ENCODE data around the gene NBPF4. TPM values are rescaled to one million over a fixed set of nuclear protein-coding genes. Genes with fewer than 3 reads are reported as not detected.

The NBPF4 gene
- total RNA-seq, 4 donors from 2014 or later, result 0.18 TPM; not detected in 3

DNA sequence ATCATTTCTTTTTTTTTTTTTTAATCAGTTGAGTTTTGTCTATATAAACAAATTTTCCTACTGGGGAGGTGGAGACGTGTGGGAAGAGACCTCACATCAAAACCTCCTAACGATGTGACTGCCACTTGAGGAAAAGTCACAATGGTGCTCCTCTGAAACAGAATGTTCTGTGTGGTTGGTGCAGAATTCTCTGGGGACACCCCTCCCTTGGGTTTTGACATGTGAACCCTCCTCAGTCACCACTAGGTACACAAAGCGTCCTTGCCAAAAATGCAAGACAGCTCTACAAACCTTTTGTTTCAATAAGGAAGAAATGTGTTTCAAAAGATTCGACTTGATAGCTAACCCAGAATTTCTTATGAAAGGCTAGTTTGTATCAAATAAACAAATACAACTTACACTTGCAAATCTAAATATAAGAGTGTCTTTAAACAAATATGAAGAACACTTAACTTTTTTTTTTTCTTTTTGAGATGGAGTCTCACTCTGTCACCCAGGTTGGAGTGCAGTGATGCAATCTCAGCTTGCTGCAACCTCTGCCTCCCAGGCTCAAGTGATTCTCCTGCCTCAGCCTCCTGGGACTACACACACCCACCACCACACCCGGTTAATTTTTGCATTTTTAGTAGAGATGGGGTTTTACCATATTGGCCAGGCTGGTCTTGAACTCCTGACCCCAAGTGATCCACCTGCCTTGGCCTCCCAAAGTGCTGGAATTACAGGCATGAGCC, 53.0 kb downstream of the NBPF4 start:
- no peaks in the 10 kb centered on the region for H3K4me1 ChIP-seq
- H3K9me3 ChIP-seq, result no peaks in the 10 kb centered on the region
- no peak overlapping the region for H3K4me3 ChIP-seq
- intact Hi-C loops (cut with DNase I; ENCODE audit: low total_unique reads), result no loop called here
- TF ChIP-seq POLR2A (IDR thresholded peaks at IDR 0.05), result no peak
- TF ChIP-seq, protein P1, sequence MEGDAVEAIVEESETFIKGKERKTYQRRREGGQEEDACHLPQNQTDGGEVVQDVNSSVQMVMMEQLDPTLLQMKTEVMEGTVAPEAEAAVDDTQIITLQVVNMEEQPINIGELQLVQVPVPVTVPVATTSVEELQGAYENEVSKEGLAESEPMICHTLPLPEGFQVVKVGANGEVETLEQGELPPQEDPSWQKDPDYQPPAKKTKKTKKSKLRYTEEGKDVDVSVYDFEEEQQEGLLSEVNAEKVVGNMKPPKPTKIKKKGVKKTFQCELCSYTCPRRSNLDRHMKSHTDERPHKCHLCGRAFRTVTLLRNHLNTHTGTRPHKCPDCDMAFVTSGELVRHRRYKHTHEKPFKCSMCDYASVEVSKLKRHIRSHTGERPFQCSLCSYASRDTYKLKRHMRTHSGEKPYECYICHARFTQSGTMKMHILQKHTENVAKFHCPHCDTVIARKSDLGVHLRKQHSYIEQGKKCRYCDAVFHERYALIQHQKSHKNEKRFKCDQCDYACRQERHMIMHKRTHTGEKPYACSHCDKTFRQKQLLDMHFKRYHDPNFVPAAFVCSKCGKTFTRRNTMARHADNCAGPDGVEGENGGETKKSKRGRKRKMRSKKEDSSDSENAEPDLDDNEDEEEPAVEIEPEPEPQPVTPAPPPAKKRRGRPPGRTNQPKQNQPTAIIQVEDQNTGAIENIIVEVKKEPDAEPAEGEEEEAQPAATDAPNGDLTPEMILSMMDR (IDR thresholded peaks at IDR 0.05), result no peak
- H3K27me3 ChIP-seq, result no peaks in the 10 kb centered on the region
- H3K36me3 ChIP-seq, result no peaks in the 10 kb centered on the region
- DNase-seq, result no peak
- no peak overlapping the region for H3K27ac ChIP-seq

DNA sequence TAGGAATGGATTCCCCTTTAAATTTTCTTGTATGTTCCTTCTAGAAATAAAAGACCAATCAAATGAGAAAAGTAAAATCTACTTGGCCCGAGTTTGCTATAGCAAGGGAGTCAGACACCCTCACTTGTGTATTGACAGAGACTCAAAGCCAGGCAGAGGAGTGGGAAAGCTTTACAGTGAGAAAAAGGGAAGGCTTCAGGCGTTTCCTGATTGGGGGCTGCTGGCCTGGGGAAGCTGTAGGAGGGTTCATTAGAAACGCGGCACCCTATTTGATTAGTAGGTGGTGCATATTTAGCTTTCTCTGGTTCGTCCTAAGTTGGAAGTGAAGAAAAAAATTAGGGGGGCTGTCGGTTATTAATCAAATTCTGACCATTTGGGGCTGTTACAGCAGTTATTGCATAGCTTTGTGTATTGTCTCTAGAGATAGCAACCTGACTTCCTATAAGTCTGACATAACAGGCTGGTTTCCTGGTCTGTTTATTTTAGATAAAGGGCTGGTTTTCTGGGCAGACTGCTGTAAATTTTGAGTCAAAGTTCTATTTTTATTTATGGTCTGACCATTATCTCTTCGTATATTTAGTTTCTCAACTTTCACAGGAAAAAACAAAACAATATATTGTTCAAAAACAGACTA, 53.8 kb downstream of the NBPF4 start:
- TF ChIP-seq POLR2A (IDR thresholded peaks at IDR 0.05), result no peak
- TF ChIP-seq, protein P1 (IDR thresholded peaks at IDR 0.05), result no peak
- no peak overlapping the region for H3K4me3 ChIP-seq
- H3K27ac ChIP-seq, result no peak overlapping the region
- H3K4me1 ChIP-seq, result no peaks in the 10 kb centered on the region
- DNase-seq, result no peak
- peaks cover 0 to 3% of the 10 kb centered on the region in 2 donors for H3K36me3 ChIP-seq
- intact Hi-C loops (cut with DNase I; ENCODE audit: low total_unique reads), result no loop called here
- H3K27me3 ChIP-seq, result no peaks in the 10 kb centered on the region
- H3K9me3 ChIP-seq, result no peaks in the 10 kb centered on the region

DNA sequence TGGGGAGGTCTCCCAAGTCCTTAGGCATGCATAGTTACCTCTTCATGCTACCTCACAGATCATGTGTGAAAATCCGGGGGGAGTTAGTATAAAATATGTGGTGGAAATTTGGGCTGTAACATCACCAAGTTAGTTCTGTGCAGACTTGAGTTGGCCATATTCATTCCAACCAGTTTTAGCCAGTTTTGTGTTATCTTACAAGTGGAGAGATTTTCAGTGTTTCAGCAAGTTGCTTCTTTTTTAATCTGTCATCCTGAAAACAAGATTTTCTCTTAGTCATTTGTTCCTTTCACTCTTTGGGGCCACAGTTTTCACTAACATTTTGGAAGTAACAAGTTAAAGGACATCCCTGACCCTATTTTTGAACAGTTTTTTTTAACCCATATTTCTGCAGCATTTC, 55.1 kb downstream of the NBPF4 start:
- intact Hi-C loops (cut with DNase I; ENCODE audit: low total_unique reads), result no loop called here
- H3K27ac ChIP-seq, result no peak overlapping the region
- TF ChIP-seq, protein P1 (IDR thresholded peaks at IDR 0.05), result no peak
- no peak for TF ChIP-seq POLR2A (IDR thresholded peaks at IDR 0.05)
- no peak overlapping the region for H3K4me3 ChIP-seq
- no peak for DNase-seq
- no peaks in the 10 kb centered on the region for H3K9me3 ChIP-seq
- H3K36me3 ChIP-seq, result peaks cover 0 to 3% of the 10 kb centered on the region in 2 donors
- H3K27me3 ChIP-seq, result no peaks in the 10 kb centered on the region
- H3K4me1 ChIP-seq, result no peaks in the 10 kb centered on the region

DNA sequence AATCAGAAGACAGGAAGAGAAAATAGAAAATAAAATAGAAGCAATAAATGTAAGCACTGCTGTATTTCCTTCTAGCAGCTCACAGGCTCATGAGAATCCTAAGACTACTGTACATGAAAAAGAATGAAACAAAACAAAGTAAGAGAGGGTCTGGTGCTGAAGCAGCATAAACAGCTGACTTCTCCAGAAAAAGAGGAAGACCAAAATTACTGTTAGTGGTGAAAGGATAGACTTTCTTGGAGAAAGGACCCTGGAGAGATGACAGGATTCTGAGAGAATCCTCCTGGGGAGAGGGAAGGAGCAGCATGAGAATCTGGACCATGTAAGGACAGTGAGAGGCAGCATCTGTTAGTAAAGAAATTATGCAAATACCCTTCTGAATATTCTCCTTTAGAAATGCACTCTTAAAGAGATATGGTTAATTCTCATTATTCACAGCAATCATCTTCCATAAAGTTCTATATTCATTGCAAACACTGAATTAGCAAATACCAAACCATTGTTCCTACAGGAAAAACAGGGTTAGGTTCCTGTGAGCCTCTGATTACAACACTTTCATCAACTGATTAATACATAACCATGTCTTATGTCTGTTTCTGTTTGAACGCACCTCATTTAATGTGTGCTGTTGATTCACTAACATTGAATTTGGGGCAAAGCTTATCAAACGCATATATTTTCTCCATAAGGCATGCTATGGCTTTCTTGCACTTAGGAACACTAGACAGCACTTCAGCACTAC, 60.7 kb downstream of the NBPF4 start:
- no peaks in the 10 kb centered on the region for H3K27me3 ChIP-seq
- H3K27ac ChIP-seq, result no peak overlapping the region
- no peak overlapping the region for H3K4me3 ChIP-seq
- no peak for DNase-seq
- TF ChIP-seq, protein P1 (IDR thresholded peaks at IDR 0.05), result no peak
- no peak for TF ChIP-seq POLR2A (IDR thresholded peaks at IDR 0.05)
- H3K36me3 ChIP-seq, result peaks cover 0 to 3% of the 10 kb centered on the region in 2 donors
- intact Hi-C loops (cut with DNase I; ENCODE audit: low total_unique reads), result no loop called here
- no peaks in the 10 kb centered on the region for H3K4me1 ChIP-seq
- no peaks in the 10 kb centered on the region for H3K9me3 ChIP-seq

DNA sequence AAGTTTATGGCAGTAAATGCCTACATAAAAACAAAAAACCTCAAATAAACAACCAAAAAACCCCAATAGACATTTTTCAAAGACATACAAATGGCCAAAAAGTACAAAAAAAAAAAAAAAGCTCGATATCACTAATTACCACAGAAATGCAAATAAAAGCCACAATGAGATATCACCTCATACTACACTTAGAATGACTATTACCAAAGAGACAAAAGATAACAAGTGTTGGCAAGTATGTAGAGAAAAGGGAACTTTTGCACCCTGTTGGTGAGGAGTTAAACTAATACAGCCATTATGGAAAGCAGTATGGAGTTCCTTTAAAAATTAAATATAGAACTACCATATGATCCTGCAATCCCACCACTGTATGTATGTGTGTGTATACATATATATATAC, 64.9 kb downstream of the NBPF4 start:
- intact Hi-C loops (cut with DNase I; ENCODE audit: low total_unique reads), result no loop called here
- Histone ChIP-seq H3K27ac (no peak overlapping the region), H3K4me3 (no peak overlapping the region), H3K4me1 (no peaks in the 10 kb centered on the region), H3K9me3 (no peaks in the 10 kb centered on the region), H3K36me3 (no peaks in the 10 kb centered on the region), H3K27me3 (no peaks in the 10 kb centered on the region)
- TF ChIP-seq, protein P1 (IDR thresholded peaks at IDR 0.05), result no peak
- no peak for TF ChIP-seq POLR2A (IDR thresholded peaks at IDR 0.05)
- DNase-seq, result no peak

All from uterus (tissue), 4 donors.